Upper lobe of left lung (tissue), 6 donors: Measurements from ENCODE around the gene SLC25A47. TPM values are rescaled to one million over a fixed set of nuclear protein-coding genes. Genes with fewer than 3 reads are reported as not detected.

Experiments
- ATAC-seq, 2 donors: fragments of 200-7000 bp; cut with Tn5 transposase; one replicate each; pipeline ENCODE4 v1.9.1; 2022; ENCODE audit warnings: mild to moderate bottlenecking in 2 of 2, moderate library complexity in 2 of 2; ENCODE audit not compliant: low FRiP score in 2 of 2
- DNase-seq, 2 donors: peaks; one replicate each; pipeline ENCODE4 v3.0.0-alpha.2; 2019 to 2020
- H3K27ac ChIP-seq, 4 donors: fragments of 200-600 bp; sonication (generic); one replicate each; pipeline ENCODE4 v1.5.1; 2016 to 2019
- H3K27me3 ChIP-seq, 4 donors: fragments of 200-600 bp; sonication (generic); one replicate each; pipeline ENCODE4 v1.5.1; 2017 to 2019
- H3K36me3 ChIP-seq, 4 donors: fragments of 200-600 bp; sonication (generic); one replicate each; pipeline ENCODE4 v1.5.1; 2016 to 2019
- H3K4me1 ChIP-seq, 4 donors: fragments of 200-600 bp; sonication (generic); one replicate each; pipeline ENCODE4 v1.5.1; 2018 to 2019
- H3K4me3 ChIP-seq, 4 donors: fragments of 200-600 bp; sonication (generic); one replicate each; pipeline ENCODE4 v1.5.1; 2017 to 2019; ENCODE audit warnings: mild to moderate bottlenecking in 2 of 4, moderate library complexity in 1 of 4
- H3K9me3 ChIP-seq, 4 donors: fragments of 200-600 bp; sonication (generic); one replicate each; pipeline ENCODE4 v1.5.1; 2018 to 2019
- CTCF ChIP-seq, 6 experiments: fragments of 450-650 bp in 4 of 6; fragments of 200-600 bp in 2 of 6; sonication (generic) in 2 of 6; IDR thresholded peaks; one replicate each; pipeline ENCODE4 v1.5.1; 2016 to 2019; ENCODE audit warnings: antibody characterized with exemption in 6 of 6
- EP300 ChIP-seq, 4 donors: sonication (generic); formaldehyde crosslinking; IDR thresholded peaks; one replicate each; pipeline ENCODE4 v1.5.1; 2017; ENCODE audit warnings: antibody characterized with exemption in 4 of 4, control low read depth in 2 of 4
- POLR2A ChIP-seq, 4 donors: fragments of 450-650 bp; IDR thresholded peaks; one replicate each; pipeline ENCODE4 v1.5.1; 2016 to 2017; ENCODE audit warnings: antibody characterized with exemption in 4 of 4, mild to moderate bottlenecking in 2 of 4
- POLR2AphosphoS5 ChIP-seq, 2 donors: sonication (generic); formaldehyde crosslinking; IDR thresholded peaks; one replicate each; pipeline ENCODE4 v1.5.1; 2017; ENCODE audit warnings: antibody characterized with exemption in 2 of 2
- WGBS, 2 donors: methylation state at CpG; one replicate each; pipeline ENCODE4 v1.1.5; 2017 to 2018; 5-methylcytosine and 5-hydroxymethylcytosine counted together
- total RNA-seq, 6 donors: library from RNA; depleted of rRNA in 4 of 6; stranded (reverse); fragments of >200 nt in 4 of 6; gene quantifications; one replicate each; pipeline versions ENCODE4 v1.1.0 to v1.2.1, GENCODE V29; 2016 to 2021
- donor health status: DM: no; HTN: no; CAD: no; lungs with moderate emphysema.
- donor health status: DM: no; HTN: yes; CAD: no; lungs with severe emphysema.

SLC25A47 gene
- total RNA-seq, 6 donors from 2014 or later = not detected

GRCh38 chr14:100290607-100291304 lies 32.4 kb upstream of the SLC25A47 start:
- peaks cover 6 to 11% (median 8%) of the 10 kb centered on the region in 4 donors for H3K4me1 ChIP-seq
- ATAC-seq (no peak), DNase-seq (no peak)
- TF ChIP-seq EP300 (IDR thresholded peaks at IDR 0.05) (no peak), POLR2A (IDR thresholded peaks at IDR 0.05) (no peak), CTCF (IDR thresholded peaks at IDR 0.05) (no peak), POLR2AphosphoS5 (IDR thresholded peaks at IDR 0.05) (no peak)
- H3K27ac ChIP-seq = no peak overlapping the region
- WGBS, 2 donors = 89 to 93% methylated on average over 9 to 12 of the region's 12 CpGs
- peaks cover 9 to 24% (median 21%) of the 10 kb centered on the region in 4 donors for H3K36me3 ChIP-seq
- H3K4me3 ChIP-seq = no peak overlapping the region
- H3K27me3 ChIP-seq = no peaks in the 10 kb centered on the region
- H3K9me3 ChIP-seq = no peaks in the 10 kb centered on the region

- no peak for ATAC-seq
- Histone ChIP-seq H3K27me3 (no peaks in the 10 kb centered on the region), H3K9me3 (no peaks in the 10 kb centered on the region), H3K27ac (no peak overlapping the region), H3K4me3 (no peak overlapping the region), H3K4me1 (peaks cover 4 to 14% (median 7%) of the 10 kb centered on the region in 4 donors), H3K36me3 (peaks cover 9 to 24% (median 21%) of the 10 kb centered on the region in 4 donors)
- no peak for TF ChIP-seq POLR2AphosphoS5 (IDR thresholded peaks at IDR 0.05)
- 92 to 97% methylated on average over 4 to 13 of the region's 13 CpGs for WGBS, 2 donors
- no peak for DNase-seq
Measured at GRCh38 chr14:100291305-100292075, 31.6 kb upstream of the SLC25A47 start.

GRCh38 chr14:100292301-100292775 lies 30.8 kb upstream of the SLC25A47 start:
- ATAC-seq = no peak
- Histone ChIP-seq H3K4me3 (no peak overlapping the region), H3K27ac (no peak overlapping the region), H3K36me3 (peaks cover 9 to 24% (median 21%) of the 10 kb centered on the region in 4 donors), H3K4me1 (peaks cover 12 to 23% (median 16%) of the 10 kb centered on the region in 4 donors), H3K27me3 (no peaks in the 10 kb centered on the region), H3K9me3 (no peaks in the 10 kb centered on the region)
- 97 to 99% methylated on average over 48 to 58 of the region's 61 CpGs for WGBS, 2 donors
- peak in 1 of 2 donors; percentile 86 for DNase-seq
- TF ChIP-seq EP300 (IDR thresholded peaks at IDR 0.05) (no peak), POLR2AphosphoS5 (IDR thresholded peaks at IDR 0.05) (no peak), POLR2A (IDR thresholded peaks at IDR 0.05) (no peak), CTCF (IDR thresholded peaks at IDR 0.05) (no peak)

- H3K27ac ChIP-seq = no peak overlapping the region
Measured at GRCh38 chr14:100292776-100293461, 30.2 kb upstream of the SLC25A47 start.

More at GRCh38 chr14:100292776-100293461, 30.2 kb upstream of the SLC25A47 start:
- H3K4me1 ChIP-seq = peaks cover 18 to 28% (median 21%) of the 10 kb centered on the region in 4 donors
- 95 to 96% methylated on average over 19 to 34 of the region's 42 CpGs for WGBS, 2 donors
- peaks cover 9 to 24% (median 21%) of the 10 kb centered on the region in 4 donors for H3K36me3 ChIP-seq
- no peak for TF ChIP-seq EP300 (IDR thresholded peaks at IDR 0.05)
- no peak for TF ChIP-seq CTCF (IDR thresholded peaks at IDR 0.05)
- TF ChIP-seq POLR2AphosphoS5 (IDR thresholded peaks at IDR 0.05) = no peak
- no peak for TF ChIP-seq POLR2A (IDR thresholded peaks at IDR 0.05)
- no peak for ATAC-seq
- peak in 1 of 2 donors; percentile 21 for DNase-seq
- no peaks in the 10 kb centered on the region for H3K9me3 ChIP-seq
- no peaks in the 10 kb centered on the region for H3K27me3 ChIP-seq
- H3K4me3 ChIP-seq = no peak overlapping the region
